Smooth muscle cell of bladder (primary cell): ENCODE measurements around the gene MALRD1. TPM values are rescaled to one million over a fixed set of nuclear protein-coding genes. Genes with fewer than 3 reads are reported as not detected.

Experiments used
- total RNA-seq: library from RNA; depleted of rRNA; stranded (reverse); fragments of >200 nt; gene quantifications from 2 replicates; pipeline ENCODE4 v1.2.3, GENCODE V29; 2014

The MALRD1 gene
- total RNA-seq: 0.83 and 1.00 TPM in 2 replicates

GRCh38 chr10:19048489-19048888, at the start of gene MALRD1:
Gene MALRD1, plus strand, starts transcription at chr10:19048801. Its CDS starts 138 bp downstream, at chr10:19048939.

